Keratinocyte (primary cell): Measurements from ENCODE around the gene INO80.

Experiments used
- CTCF ChIP-seq, 3 experiments: IDR thresholded peaks in 1 of 3; conservative IDR thresholded peaks in 1 of 3; optimal IDR thresholded peaks in 1 of 3; 2 replicates in 2 of 3; 3 replicates in 1 of 3; pipeline versions ENCODE3 to v1.5.1; 2011; ENCODE audit warnings: low read length in 3 of 3, mild to moderate bottlenecking in 3 of 3, moderate library complexity in 2 of 3, control low read depth in 1 of 3, inconsistent platforms in 1 of 3; ENCODE audit not compliant: insufficient read depth in 2 of 3; ENCODE audit errors: extremely low read depth in 1 of 3
- EZH2 ChIP-seq: IDR thresholded peaks from one replicate; pipeline ENCODE4 v1.6.1; 2012; ENCODE audit warnings: inconsistent platforms, mild to moderate bottlenecking, low read length, moderate library complexity

GRCh38 chr15:40929660-40930429 lies 186.2 kb downstream of the INO80 start:
- no peak for TF ChIP-seq CTCF (optimal IDR thresholded peaks at IDR 0.05 in 1 of 3, IDR thresholded peaks at IDR 0.05 in 1 of 3, conservative IDR thresholded peaks at IDR 0.05 in 1 of 3; ENCODE audit: extremely low read depth in 1 of 3, insufficient read depth in 2 of 3, low read length in 3 of 3)
- peak; percentile 87 for TF ChIP-seq EZH2
